ENCODE results near the gene CMIP. TPM values are rescaled to one million over a fixed set of nuclear protein-coding genes. Genes with fewer than 3 reads are reported as not detected.

CMIP gene
- polyA plus RNA-seq, 1 experiment: 2.7 TPM

GRCh38 chr16:81541314-81541713 lies 96.7 kb downstream of the CMIP start:
- no peaks in the 10 kb centered on the region for H3K27me3 ChIP-seq (ENCODE audit: control insufficient read depth, insufficient read depth, low read length)
- H3K9me3 ChIP-seq (ENCODE audit: control insufficient read depth, insufficient read depth, low read length): no peaks in the 10 kb centered on the region; the same call in 1 of the 2 replicates
- no peak overlapping the region for H3K27ac ChIP-seq (ENCODE audit: low read depth, low read length)
- H3K4me3 ChIP-seq (ENCODE audit: low read depth, low read length): no peak overlapping the region
- TF ChIP-seq, protein P1, sequence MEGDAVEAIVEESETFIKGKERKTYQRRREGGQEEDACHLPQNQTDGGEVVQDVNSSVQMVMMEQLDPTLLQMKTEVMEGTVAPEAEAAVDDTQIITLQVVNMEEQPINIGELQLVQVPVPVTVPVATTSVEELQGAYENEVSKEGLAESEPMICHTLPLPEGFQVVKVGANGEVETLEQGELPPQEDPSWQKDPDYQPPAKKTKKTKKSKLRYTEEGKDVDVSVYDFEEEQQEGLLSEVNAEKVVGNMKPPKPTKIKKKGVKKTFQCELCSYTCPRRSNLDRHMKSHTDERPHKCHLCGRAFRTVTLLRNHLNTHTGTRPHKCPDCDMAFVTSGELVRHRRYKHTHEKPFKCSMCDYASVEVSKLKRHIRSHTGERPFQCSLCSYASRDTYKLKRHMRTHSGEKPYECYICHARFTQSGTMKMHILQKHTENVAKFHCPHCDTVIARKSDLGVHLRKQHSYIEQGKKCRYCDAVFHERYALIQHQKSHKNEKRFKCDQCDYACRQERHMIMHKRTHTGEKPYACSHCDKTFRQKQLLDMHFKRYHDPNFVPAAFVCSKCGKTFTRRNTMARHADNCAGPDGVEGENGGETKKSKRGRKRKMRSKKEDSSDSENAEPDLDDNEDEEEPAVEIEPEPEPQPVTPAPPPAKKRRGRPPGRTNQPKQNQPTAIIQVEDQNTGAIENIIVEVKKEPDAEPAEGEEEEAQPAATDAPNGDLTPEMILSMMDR (IDR thresholded peaks at IDR 0.05; ENCODE audit: low read depth, low read length): no peak
- DNase-seq (ENCODE audit: low read depth, low spot score): no peak
- POLR2A ChIA-PET: no interaction called here
- CTCF ChIA-PET: no interaction called here

DNA sequence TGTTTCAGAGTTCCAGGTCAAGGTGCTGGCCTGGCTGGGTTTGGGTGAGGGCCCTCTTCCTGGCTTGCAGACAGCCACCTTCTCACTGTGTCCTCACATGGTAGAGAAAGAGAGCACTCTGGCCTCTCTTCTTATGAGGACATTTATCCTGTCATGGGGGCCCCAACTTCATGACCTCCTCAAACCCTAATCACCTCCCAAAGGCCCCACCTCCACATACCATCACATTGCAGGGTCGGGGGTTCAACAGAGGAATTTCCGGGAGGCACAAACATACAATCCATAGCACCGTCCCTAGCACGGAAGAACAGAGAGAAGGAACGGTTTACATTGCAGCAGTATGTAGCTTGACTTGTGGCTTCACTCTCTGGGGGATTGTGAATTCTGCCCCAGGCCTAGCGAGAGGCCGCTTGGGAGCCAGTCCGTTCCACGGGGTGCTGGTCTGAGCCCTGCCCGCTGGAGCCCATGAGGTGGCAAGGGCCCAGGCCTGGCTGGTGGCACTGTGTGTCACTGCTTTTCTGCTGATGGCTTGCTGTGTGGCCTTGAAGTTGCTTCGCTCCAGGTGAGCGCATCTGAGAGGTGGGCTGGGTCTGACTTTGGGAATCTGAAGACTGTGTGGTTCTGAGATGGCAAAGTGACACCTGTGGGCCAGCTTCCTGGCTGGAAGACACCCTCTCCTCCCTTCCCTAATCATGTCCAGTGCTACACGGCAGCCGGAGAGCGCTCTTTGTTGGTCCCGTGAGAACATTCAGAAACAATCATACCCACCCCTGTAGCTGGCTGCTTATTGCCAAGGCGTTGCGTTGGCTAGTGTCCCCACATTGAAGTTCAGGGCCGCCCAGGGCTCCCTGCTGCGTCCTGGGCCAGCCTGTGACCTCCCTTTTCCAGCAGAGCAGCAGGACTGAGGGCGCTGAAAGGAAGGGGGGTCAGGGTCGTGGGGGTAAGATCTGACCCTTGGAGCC lies 98.3 kb downstream of the CMIP start:
- TF ChIP-seq, protein P1 (IDR thresholded peaks at IDR 0.05; ENCODE audit: low read depth, low read length): no peak
- H3K27ac ChIP-seq (ENCODE audit: low read depth, low read length): peak overlapping the region; percentile 73
- ChIA-PET POLR2A (interaction anchor here (0.7 kb wide), 1 partner anchor 58 kb away, joined by 3 read pairs; no protein-coding TSS in a partner anchor), CTCF (no interaction called here)
- H3K9me3 ChIP-seq (ENCODE audit: control insufficient read depth, insufficient read depth, low read length): no peaks in the 10 kb centered on the region; the same call in 1 of the 2 replicates
- no peaks in the 10 kb centered on the region for H3K27me3 ChIP-seq (ENCODE audit: control insufficient read depth, insufficient read depth, low read length)
- no peak overlapping the region for H3K4me3 ChIP-seq (ENCODE audit: low read depth, low read length)
- DNase-seq (ENCODE audit: low read depth, low spot score): no peak

DNA sequence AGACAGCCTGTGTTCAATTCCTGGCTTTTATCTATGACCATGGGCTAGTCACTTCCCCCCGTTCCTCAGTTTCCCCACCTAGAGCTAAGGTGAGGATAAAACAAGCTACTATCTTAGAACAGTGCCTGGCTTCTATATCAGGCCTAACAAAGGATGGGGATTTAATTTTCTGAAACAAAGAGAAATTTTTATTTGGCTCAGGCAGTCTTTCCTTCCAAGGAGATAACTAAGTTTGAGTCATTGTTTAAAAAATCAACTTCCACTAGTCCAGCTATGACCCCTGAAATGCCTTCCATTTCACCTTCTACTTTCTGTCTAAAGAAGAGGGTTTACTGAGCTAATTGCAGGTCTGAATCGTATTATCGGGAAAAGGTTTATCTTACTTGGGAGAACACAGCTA lies 99.0 kb downstream of the CMIP start:
- no peak overlapping the region for H3K4me3 ChIP-seq (ENCODE audit: low read depth, low read length)
- H3K27me3 ChIP-seq (ENCODE audit: control insufficient read depth, insufficient read depth, low read length): no peaks in the 10 kb centered on the region
- H3K27ac ChIP-seq (ENCODE audit: low read depth, low read length): peak overlapping the region; percentile 73
- H3K9me3 ChIP-seq (ENCODE audit: control insufficient read depth, insufficient read depth, low read length): no peaks in the 10 kb centered on the region; the same call in 1 of the 2 replicates
- CTCF ChIA-PET: no interaction called here
- POLR2A ChIA-PET: interaction anchor here (0.7 kb wide), 1 partner anchor 58 kb away, joined by 3 read pairs; no protein-coding TSS in a partner anchor
- TF ChIP-seq, protein P1 (IDR thresholded peaks at IDR 0.05; ENCODE audit: low read depth, low read length): no peak
- no peak for DNase-seq (ENCODE audit: low read depth, low spot score)

- no peak for DNase-seq (ENCODE audit: low read depth, low spot score)
- TF ChIP-seq, protein P1 (IDR thresholded peaks at IDR 0.05; ENCODE audit: low read depth, low read length): no peak
- no peak overlapping the region for H3K27ac ChIP-seq (ENCODE audit: low read depth, low read length)
- ChIA-PET POLR2A (no interaction called here), CTCF (no interaction called here)
- H3K9me3 ChIP-seq (ENCODE audit: control insufficient read depth, insufficient read depth, low read length): no peaks in the 10 kb centered on the region; the same call in 1 of the 2 replicates
- H3K4me3 ChIP-seq (ENCODE audit: low read depth, low read length): no peak overlapping the region
- no peaks in the 10 kb centered on the region for H3K27me3 ChIP-seq (ENCODE audit: control insufficient read depth, insufficient read depth, low read length)
Observed at GRCh38 chr16:81544261-81544660, 99.7 kb downstream of the CMIP start.

- no peak overlapping the region for H3K27ac ChIP-seq (ENCODE audit: low read depth, low read length)
- no peaks in the 10 kb centered on the region for H3K27me3 ChIP-seq (ENCODE audit: control insufficient read depth, insufficient read depth, low read length)
- POLR2A ChIA-PET: interaction anchor here (0.6 kb wide), 1 partner anchor 77 kb away, joined by 3 read pairs; no protein-coding TSS in a partner anchor
- CTCF ChIA-PET: no interaction called here
- TF ChIP-seq, protein P1 (IDR thresholded peaks at IDR 0.05; ENCODE audit: low read depth, low read length): no peak
- no peak overlapping the region for H3K4me3 ChIP-seq (ENCODE audit: low read depth, low read length)
- DNase-seq (ENCODE audit: low read depth, low spot score): no peak
- H3K9me3 ChIP-seq (ENCODE audit: control insufficient read depth, insufficient read depth, low read length): no peaks in the 10 kb centered on the region; the same call in 1 of the 2 replicates
Observed at GRCh38 chr16:81544700-81545271, 100.2 kb downstream of the CMIP start.
